D721Med (cell line): ENCODE results near the gene TOR1AIP1.

Experiments
- DNase-seq: peaks from one replicate; pipeline ENCODE4 v3.0.0; 2011; ENCODE audit warnings: low spot score; ENCODE audit not compliant: insufficient read length
- FAIRE-seq: peaks from 2 replicates; lab custom pipeline; 2011; peaks lifted over from hg19 to GRCh38; lab: Jason Lieb, UNC
- CTCF ChIP-seq: IDR thresholded peaks from 2 replicates; pipeline ENCODE4 v1.5.1; 2012; ENCODE audit warnings: mild to moderate bottlenecking, control low read depth; ENCODE audit not compliant: insufficient read depth; ENCODE audit errors: missing control alignments

TOR1AIP1 gene

GRCh38 chr1:179872558-179872957, 9.5 kb upstream of the TOR1AIP1 start:
- no peak for DNase-seq
- FAIRE-seq = no peak
- no peak for TF ChIP-seq CTCF

- DNase-seq = no peak
- no peak for FAIRE-seq
- no peak for TF ChIP-seq CTCF
These were observed 8.6 kb upstream of the TOR1AIP1 start for GRCh38 chr1:179873438-179873851.

GRCh38 chr1:179875596-179876299, 6.3 kb upstream of the TOR1AIP1 start:
- TF ChIP-seq CTCF = no peak
- no peak for FAIRE-seq
- no peak for DNase-seq

GRCh38 chr1:179876300-179876715, 5.8 kb upstream of the TOR1AIP1 start:
- DNase-seq (no peak), FAIRE-seq (no peak)
- no peak for TF ChIP-seq CTCF

GRCh38 chr1:179877586-179878265, 4.4 kb upstream of the TOR1AIP1 start, which contains the start of gene TOR1AIP2:
Gene TOR1AIP2 (minus strand): TSS chr1:179877803. CDS start chr1:179852665, 25,138 bp downstream.
- FAIRE-seq (peak; percentile 69), DNase-seq (peak; percentile 87)
- no peak for TF ChIP-seq CTCF

GRCh38 chr1:179879797-179880196, 2.3 kb upstream of the TOR1AIP1 start:
- no peak for TF ChIP-seq CTCF
- DNase-seq (no peak), FAIRE-seq (no peak)
